Osteoblast (primary cell): ENCODE results near the gene LHFPL2. TPM values are rescaled to one million over a fixed set of nuclear protein-coding genes. Genes with fewer than 3 reads are reported as not detected.

Source experiments
- DNase-seq: peaks from one replicate; pipeline ENCODE4 v3.0.0; 2011; ENCODE audit warnings: low spot score, mixed read lengths; ENCODE audit not compliant: insufficient read length; ENCODE audit errors: missing footprints
- H2AFZ ChIP-seq: 2 replicates; pipeline ENCODE4 v1.6.0; 2011; ENCODE audit warnings: mild to moderate bottlenecking, low read length
- H3K27ac ChIP-seq: 2 replicates; pipeline ENCODE4 v1.5.1; 2011; ENCODE audit warnings: mild to moderate bottlenecking, low read depth, low read length, moderate library complexity
- H3K27me3 ChIP-seq: 2 replicates; pipeline ENCODE4 v1.6.0; 2012; ENCODE audit warnings: mild to moderate bottlenecking, control low read depth, inconsistent platforms, low read length, moderate library complexity; ENCODE audit not compliant: insufficient read depth
- H3K36me3 ChIP-seq: 2 replicates; pipeline ENCODE4 v1.5.1; 2011; ENCODE audit warnings: mild to moderate bottlenecking, low read length, control low read depth, moderate library complexity; ENCODE audit not compliant: insufficient read depth
- H3K4me1 ChIP-seq: 2 replicates; pipeline ENCODE4 v1.5.1; 2011; ENCODE audit warnings: mild to moderate bottlenecking, low read length, control low read depth, moderate library complexity; ENCODE audit not compliant: insufficient read depth
- H3K4me2 ChIP-seq: 2 replicates; pipeline ENCODE4 v1.6.0; 2011; ENCODE audit warnings: mild to moderate bottlenecking, low read length; ENCODE audit not compliant: insufficient read depth
- H3K4me3 ChIP-seq: fragments of 200-600 bp; sonication (generic); 3 replicates; pipeline ENCODE4 v1.5.1; 2012; ENCODE audit warnings: mild to moderate bottlenecking, low read length, inconsistent platforms; ENCODE audit not compliant: insufficient read depth
- H3K79me2 ChIP-seq: 2 replicates; pipeline ENCODE4 v1.6.0; 2012; ENCODE audit warnings: mild to moderate bottlenecking, low read length, control low read depth, inconsistent platforms; ENCODE audit not compliant: insufficient read depth
- H3K9me3 ChIP-seq: 2 replicates; pipeline ENCODE4 v1.5.1; 2011; ENCODE audit warnings: low read depth, low read length, control low read depth
- H4K20me1 ChIP-seq: 2 replicates; pipeline ENCODE4 v1.6.0; 2012; ENCODE audit warnings: mild to moderate bottlenecking, low read length, control low read depth; ENCODE audit not compliant: insufficient read depth
- CTCF ChIP-seq: IDR thresholded peaks from 2 replicates; pipeline ENCODE4 v1.5.1; 2011; ENCODE audit warnings: mild to moderate bottlenecking, low read depth, low read length, moderate library complexity; ENCODE audit errors: extremely low read depth
- total RNA-seq: library from RNA; depleted of rRNA; stranded (reverse); fragments of >200 nt; gene quantifications from 2 replicates; pipeline ENCODE4 v1.2.3, GENCODE V29; 2012

The LHFPL2 gene
- total RNA-seq, 1 donor, result 64.4 TPM

- no peaks in the 10 kb centered on the region for H3K36me3 ChIP-seq
- no peak overlapping the region for H3K4me3 ChIP-seq
These were observed 13.8 kb upstream of the LHFPL2 start for GRCh38 chr5:78662323-78662722.

GRCh38 chr5:78661691-78662090, 13.1 kb upstream of the LHFPL2 start:
- Histone ChIP-seq H4K20me1 (no peaks in the 10 kb centered on the region), H3K4me2 (no peak overlapping the region), H3K4me3 (no peak overlapping the region), H3K36me3 (no peaks in the 10 kb centered on the region), H3K27me3 (no peaks in the 10 kb centered on the region), H2AFZ (no peak overlapping the region), H3K9me3 (no peaks in the 10 kb centered on the region), H3K4me1 (peaks cover 4% of the 10 kb centered on the region), H3K79me2 (no peaks in the 10 kb centered on the region), H3K27ac (no peak overlapping the region)
- no peak for TF ChIP-seq CTCF
- no peak for DNase-seq

More at GRCh38 chr5:78662323-78662722, 13.8 kb upstream of the LHFPL2 start:
- no peak for DNase-seq
- H3K27ac ChIP-seq, result no peak overlapping the region
- H3K4me1 ChIP-seq, result peaks cover 4% of the 10 kb centered on the region
- no peak overlapping the region for H2AFZ ChIP-seq
- no peak for TF ChIP-seq CTCF
- H3K79me2 ChIP-seq, result no peaks in the 10 kb centered on the region
- H3K4me2 ChIP-seq, result no peak overlapping the region
- no peaks in the 10 kb centered on the region for H4K20me1 ChIP-seq
- no peaks in the 10 kb centered on the region for H3K9me3 ChIP-seq
- no peaks in the 10 kb centered on the region for H3K27me3 ChIP-seq

GRCh38 chr5:78661044-78661443, 12.5 kb upstream of the LHFPL2 start:
- no peak overlapping the region for H3K4me2 ChIP-seq
- no peak for TF ChIP-seq CTCF
- H3K27me3 ChIP-seq, result no peaks in the 10 kb centered on the region
- H3K27ac ChIP-seq, result no peak overlapping the region
- H2AFZ ChIP-seq, result no peak overlapping the region
- DNase-seq, result no peak
- no peaks in the 10 kb centered on the region for H3K4me1 ChIP-seq
- H3K4me3 ChIP-seq, result no peak overlapping the region
- no peaks in the 10 kb centered on the region for H4K20me1 ChIP-seq
- H3K36me3 ChIP-seq, result no peaks in the 10 kb centered on the region
- no peaks in the 10 kb centered on the region for H3K79me2 ChIP-seq
- H3K9me3 ChIP-seq, result no peaks in the 10 kb centered on the region

GRCh38 chr5:78660401-78660800, 11.8 kb upstream of the LHFPL2 start:
- Histone ChIP-seq H3K27ac (no peak overlapping the region), H3K27me3 (no peaks in the 10 kb centered on the region), H2AFZ (no peak overlapping the region), H3K4me2 (no peak overlapping the region), H3K36me3 (no peaks in the 10 kb centered on the region), H3K79me2 (no peaks in the 10 kb centered on the region), H3K9me3 (no peaks in the 10 kb centered on the region), H3K4me1 (no peaks in the 10 kb centered on the region), H3K4me3 (no peak overlapping the region), H4K20me1 (no peaks in the 10 kb centered on the region)
- DNase-seq, result no peak
- no peak for TF ChIP-seq CTCF
